Activated CD4-positive, alpha-beta T cell treated with anti-CD3 and anti-CD28 coated beads for 24 hours (primary cell): ENCODE measurements around the gene KCNMA1.

Source experiments
- DNase-seq, 2 donors: peaks; one replicate each; pipeline ENCODE4 v3.0.0-alpha.2; 2020; ENCODE audit warnings: low read depth in 2 of 2

Gene KCNMA1

GRCh38 chr10:77212632-77213031 lies 425.0 kb downstream of the KCNMA1 start:
- no peak for DNase-seq

DNA sequence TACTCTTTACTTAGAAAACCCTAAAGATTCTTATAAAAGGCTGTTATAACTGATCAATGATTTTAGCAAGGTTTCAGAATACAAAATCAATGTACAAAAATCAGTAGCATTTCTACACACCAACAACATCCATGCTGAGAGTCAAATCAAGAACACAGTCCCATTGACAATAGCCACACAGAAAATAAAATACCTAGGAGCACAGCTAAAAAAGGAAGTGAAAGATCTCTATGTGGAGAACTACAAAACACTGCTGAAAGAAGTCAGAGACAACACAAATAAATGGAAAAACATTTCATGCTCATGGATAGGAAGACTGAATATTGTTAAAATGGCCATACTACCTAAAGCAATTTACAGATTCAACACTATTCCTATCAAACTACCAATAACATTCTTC lies 427.0 kb downstream of the KCNMA1 start:
- DNase-seq: no peak

GRCh38 chr10:77208684-77209256 lies 428.8 kb downstream of the KCNMA1 start:
- DNase-seq: no peak

DNA sequence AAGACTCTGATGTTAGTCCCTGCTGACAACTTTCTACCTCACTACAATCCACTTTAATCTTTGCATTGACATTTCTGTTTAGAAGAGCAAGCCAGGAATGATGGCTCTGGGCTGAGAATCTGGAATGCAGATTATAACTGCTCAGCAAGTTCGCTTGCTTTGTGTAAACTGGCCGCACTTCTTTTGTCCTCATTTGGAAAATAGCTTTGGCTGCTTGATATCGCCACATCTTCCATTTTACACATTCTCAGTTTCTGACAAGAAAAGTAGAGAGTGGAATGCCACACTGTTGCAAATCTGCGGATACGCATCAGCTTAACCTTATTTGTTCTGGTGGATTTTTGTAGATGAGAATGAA lies 429.8 kb downstream of the KCNMA1 start:
- no peak for DNase-seq

- DNase-seq: no peak
Observed at GRCh38 chr10:77207182-77207827, 430.3 kb downstream of the KCNMA1 start.

- no peak for DNase-seq
Observed at GRCh38 chr10:77205135-77205534, 432.5 kb downstream of the KCNMA1 start.

DNA sequence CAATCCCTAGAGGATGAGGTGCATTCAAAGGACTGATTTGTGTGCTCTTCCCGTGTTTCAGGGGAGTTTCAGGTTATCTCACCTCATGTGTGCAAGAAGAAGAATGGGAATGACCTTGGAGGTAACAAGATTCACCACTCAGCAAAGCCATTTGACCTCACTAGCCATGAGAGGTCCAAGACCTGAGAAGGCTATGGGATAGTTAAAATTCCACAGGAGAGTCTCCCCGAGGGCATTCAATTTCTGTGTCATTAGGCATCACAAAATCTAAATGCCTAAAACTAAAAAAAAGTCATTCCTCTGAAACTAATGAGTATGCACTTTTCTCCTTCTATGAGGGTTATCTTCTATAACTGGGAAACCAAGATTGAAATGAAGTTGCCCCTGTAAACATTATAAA lies 433.4 kb downstream of the KCNMA1 start:
- DNase-seq: no peak

DNA sequence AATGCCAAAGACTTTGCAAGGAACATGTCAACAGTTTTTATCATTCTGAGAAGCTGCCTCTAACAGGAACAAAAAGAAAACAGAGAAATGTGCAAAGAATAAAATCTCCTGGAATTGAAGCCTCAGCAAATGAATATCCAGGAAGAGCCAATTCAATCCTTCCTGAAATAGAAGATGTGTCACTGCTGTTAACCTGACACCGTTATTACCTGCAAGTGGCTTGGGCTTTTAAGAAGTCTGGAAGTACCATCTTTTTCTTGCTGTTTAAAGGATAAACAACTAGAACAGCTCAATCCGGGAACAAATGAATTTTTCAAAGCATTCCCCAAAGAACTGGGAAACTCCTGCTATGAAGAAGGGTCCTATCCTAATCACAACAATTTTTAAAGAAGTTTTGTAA lies 434.8 kb downstream of the KCNMA1 start:
- no peak for DNase-seq

DNA sequence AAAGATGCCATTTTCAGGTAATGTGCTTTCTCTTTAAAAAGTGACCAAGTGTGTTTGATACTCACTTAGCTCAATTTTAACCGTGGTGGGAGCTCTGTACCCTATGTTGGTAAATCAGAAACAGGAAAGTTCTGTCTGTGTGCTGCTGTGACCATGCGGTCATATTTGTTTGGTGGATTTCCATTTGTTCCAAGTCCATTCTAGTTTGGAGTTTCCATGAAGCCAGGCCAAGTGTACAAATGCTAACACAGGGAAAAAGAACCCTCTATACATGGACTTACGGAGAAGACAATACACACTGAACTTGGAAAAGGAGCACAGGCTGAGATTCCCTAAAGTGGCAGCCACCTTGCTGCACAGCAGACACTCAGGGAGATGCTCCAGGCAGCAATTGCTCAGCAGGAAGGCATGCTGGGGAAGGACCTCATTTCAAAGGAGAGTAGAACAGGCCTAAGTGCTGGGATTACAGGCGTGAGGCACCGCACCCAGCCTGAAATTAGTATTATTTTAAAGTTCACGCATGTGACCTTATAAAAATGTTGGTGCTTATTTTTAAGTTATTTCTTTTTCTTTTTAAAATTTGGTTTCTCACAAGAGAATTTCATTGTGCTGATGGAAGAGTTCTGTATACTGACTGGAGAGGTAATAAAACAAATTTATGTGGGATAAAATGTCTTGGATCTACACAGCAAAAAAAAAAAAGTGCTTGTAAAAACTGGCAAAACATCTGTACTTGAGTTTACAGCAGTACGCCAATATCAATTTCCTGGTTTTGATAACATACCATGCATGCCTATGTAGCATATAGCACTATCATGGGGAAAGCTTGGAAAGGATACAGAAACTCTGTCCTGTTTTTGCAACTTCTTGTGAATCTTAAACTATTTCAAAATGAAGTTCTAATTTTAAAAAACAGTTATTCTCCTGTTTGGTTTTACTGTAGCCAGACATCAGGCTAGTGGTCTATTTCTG lies 436.2 kb downstream of the KCNMA1 start:
- no peak for DNase-seq

- DNase-seq: no peak
Observed at GRCh38 chr10:77197544-77197943, 440.1 kb downstream of the KCNMA1 start.

GRCh38 chr10:77196614-77197013 lies 441.0 kb downstream of the KCNMA1 start:
- no peak for DNase-seq

GRCh38 chr10:77195101-77195500 lies 442.5 kb downstream of the KCNMA1 start:
- DNase-seq: no peak

DNA sequence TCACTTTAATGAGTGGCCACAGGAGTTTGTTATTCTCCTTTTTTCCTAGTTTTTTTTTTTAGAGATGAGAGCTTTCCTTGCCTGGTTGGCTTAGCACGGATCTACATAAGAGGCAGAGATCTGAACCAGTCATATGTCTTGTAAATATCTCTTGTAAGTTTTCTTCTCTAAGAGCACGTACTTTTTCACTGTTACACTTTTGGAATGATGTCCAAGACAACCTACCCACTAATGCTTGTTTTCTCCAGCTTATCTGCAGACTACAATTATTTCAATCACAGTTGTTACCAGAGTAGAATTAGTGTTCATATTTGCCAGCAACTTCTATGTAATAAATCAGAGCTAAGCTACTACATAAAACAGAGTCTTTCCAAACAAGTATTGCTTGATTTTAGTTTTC lies 444.6 kb downstream of the KCNMA1 start:
- no peak for DNase-seq

DNA sequence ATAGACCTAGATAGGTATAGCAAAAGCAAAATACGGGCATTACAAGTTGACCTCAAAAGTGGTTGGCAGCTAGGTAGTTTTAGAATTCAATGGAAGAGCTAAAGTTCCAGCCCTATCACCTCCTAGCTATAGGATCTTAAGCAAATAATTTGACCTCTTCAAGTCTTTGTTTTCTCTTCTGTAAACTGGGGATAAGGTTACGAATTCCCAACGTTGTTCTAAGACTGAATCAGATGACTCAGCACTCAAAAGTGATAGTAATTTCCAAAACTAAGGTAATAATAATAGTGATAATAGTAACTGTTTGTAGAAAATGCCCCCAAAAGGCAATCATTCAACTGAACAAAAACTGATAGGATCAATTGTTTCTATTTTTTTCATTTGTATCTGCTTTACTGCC lies 445.2 kb downstream of the KCNMA1 start:
- no peak for DNase-seq

DNA sequence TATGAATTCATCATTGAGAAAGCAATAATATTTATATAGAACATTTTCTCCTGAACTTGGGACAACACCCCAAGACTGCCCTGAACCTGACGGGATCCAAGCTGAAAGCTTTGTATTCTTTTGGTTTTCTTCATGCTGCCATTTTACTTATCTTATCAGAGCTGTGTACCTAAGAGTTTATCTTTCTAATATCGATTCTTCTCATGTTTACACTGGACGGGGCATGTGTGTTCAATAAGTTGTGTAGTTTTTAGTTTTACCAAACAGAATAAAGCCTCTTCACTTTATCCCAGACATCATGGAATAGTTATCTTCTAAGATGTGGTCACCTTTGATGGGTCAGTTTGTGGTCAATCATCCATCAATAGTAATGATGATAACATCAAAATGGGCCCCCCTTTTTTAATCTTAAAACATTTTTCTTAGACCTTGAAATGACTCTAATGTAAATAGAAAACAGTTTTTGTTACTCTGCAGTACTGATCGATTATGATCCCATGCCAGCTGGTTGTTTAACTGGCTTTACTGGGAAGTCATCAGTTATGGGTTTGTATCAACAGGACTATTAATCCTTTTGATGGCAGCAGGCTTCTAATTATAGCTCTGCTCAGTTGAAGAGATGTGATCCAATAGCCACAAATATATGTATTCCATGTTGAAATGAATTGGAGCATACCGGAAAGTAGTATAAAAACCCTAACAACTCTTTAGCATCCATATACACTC lies 446.1 kb downstream of the KCNMA1 start:
- no peak for DNase-seq

DNA sequence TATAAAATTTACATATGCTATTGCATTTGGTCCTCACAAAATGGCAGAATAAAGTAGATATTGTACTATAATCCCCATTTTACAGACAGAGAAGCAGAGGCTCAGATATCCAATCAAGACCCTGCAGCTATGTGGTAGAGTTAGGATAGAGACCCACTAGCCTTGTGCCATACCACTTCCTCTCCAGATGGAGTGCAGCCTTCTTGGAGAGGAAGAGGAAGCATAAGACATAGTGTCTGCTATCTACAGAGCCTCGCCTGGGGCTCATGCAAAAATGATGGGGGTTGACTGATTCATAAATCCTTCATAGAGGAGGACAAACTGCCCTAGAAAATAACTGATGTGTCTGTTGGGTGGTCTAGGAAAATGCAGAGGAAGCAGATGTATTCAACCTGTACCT lies 447.3 kb downstream of the KCNMA1 start:
- DNase-seq: no peak

- DNase-seq: no peak
Observed at GRCh38 chr10:77189520-77189919, 448.1 kb downstream of the KCNMA1 start.

DNA sequence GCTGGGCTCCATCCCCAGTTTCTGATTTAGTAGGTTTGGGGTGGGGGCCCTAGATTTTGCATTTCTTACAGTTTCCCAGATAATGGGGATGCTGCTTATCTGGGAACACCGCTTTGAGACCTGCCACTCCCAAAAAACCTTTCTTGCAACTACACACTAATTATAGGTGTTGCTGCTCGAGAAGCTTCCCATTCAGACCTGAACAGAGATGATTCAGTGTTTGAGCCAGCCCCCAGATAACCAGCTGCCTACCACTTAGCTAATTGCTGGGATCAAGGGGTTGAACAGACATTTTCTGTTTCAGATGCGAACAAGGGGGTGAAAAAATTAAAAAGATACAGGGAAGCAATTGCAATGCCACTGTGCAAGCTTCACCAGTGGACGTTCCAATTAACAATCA lies 448.5 kb downstream of the KCNMA1 start:
- DNase-seq: no peak

DNA sequence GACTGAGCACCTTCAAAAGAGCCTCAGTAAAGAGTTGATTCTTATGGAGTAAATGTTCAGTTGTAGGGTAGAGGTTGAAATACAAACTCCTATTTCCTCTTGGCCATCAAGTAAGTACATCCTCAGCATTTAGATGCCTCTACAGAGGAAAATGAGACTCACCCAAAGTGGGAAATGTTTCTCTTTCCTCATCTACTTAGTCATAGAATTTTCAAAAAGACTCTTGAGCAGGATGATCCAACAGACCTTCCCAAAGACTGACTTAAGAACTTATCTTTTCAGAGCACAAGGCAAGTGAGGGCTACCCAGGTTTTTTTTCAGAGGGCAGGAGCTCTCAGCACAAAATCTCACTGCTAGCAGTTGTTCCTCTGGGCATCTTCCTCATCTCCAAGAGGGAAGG lies 449.1 kb downstream of the KCNMA1 start:
- no peak for DNase-seq

DNA sequence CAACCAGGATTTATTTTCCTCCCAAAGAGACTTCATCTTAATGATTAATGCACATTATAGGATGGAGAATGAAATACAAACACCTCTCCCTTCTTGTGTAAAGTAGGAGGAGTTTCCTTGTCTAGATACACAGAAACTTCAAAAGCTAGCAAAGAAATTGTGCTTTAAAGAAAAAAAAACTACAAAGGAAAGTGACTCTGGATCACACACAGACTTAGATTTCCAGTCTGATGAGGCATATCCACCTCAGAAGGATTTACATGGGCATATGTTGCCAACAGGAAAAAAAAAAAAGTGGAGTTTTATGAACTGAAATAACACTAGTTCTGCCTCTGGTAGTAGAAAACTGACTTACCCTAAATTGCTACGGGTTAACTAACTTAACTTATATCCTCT lies 449.6 kb downstream of the KCNMA1 start:
- DNase-seq: no peak

- no peak for DNase-seq
Observed at GRCh38 chr10:77187376-77187999, 450.1 kb downstream of the KCNMA1 start.

- DNase-seq: no peak
Observed at GRCh38 chr10:77186936-77187335, 450.7 kb downstream of the KCNMA1 start.
